Bone marrow (tissue), 2 donors: Measurements from ENCODE around the gene MFRP.

Source experiments
- DNase-seq, 2 donors: peaks; one replicate each; lab custom pipeline; 2025; lab: John Stamatoyannopoulos, UW

MFRP gene

DNA sequence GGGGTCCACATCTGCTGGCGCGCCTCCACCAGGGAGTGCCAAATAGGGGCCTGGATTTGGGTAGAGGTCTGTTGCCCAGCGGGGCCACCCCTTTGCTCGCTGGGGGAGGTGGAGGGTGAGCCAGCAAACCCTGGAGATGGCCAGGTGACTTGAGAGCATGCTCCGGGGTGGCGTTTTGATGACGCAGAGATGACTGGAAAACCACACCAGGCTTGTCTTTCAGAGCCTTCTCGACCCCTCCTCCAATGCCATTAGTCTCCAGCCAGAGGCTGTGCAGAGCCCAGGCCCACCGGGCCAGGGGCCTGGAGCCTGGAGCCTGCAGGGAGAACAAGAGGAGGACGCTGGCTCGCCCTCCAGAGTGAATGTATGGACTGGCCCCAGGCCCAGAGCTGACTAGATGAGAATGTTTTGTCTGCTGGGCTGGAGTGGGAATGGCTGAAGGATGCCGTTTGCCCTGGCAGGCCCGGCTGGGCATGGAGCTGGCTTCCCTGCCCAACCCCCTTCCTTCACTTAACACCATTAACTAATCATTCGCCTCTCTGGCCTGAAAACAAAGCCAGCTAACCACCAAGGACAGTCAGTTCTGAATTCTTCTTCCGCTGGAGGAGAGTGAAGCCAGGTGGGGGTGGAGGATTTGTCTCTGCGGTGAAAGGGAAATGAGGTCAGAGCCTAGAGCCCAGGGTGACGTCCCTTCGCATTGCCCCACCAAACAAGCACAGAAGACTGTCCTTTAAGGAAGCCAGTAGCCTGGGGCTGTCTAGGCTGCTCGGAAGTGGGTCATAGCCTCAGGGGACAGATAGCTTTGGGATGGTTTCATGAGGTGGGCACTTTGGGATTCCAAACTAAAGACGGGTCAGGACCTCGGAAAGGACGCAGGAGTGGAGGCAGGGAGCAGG, 28.0 kb downstream of the MFRP start:
- DNase-seq: no peak

DNA sequence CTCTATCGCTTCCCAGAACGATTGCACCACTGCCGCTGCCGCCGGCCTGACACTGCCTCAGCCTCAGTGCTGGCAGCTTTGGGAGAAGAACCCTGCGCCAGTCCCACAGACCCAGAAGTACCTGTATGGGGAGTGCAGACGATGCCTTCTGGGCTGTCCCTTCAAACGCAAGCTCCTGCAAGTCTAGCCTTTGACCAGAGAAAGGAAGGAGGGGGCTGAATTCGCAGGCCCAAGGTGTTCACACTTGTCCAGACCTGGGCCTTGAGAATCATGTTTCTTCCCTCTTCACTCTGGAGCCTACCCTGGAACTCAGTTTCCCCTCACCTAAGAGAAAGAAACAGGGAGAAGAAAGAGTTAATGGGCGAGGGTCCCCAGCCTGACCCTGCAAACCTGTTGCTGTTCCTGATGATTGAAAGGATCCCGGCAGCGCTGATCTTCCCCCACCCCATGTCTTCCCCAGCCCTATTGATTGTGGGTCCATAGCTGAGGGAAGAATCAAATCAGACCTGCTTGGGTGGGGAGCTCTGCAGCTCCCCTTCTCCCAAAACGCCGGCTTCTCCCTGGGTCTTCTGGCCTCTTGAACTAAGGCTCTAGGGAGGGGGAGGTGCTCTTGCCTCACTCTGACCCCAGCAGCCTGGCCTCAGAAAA, 28.8 kb downstream of the MFRP start:
- DNase-seq: no peak

DNA sequence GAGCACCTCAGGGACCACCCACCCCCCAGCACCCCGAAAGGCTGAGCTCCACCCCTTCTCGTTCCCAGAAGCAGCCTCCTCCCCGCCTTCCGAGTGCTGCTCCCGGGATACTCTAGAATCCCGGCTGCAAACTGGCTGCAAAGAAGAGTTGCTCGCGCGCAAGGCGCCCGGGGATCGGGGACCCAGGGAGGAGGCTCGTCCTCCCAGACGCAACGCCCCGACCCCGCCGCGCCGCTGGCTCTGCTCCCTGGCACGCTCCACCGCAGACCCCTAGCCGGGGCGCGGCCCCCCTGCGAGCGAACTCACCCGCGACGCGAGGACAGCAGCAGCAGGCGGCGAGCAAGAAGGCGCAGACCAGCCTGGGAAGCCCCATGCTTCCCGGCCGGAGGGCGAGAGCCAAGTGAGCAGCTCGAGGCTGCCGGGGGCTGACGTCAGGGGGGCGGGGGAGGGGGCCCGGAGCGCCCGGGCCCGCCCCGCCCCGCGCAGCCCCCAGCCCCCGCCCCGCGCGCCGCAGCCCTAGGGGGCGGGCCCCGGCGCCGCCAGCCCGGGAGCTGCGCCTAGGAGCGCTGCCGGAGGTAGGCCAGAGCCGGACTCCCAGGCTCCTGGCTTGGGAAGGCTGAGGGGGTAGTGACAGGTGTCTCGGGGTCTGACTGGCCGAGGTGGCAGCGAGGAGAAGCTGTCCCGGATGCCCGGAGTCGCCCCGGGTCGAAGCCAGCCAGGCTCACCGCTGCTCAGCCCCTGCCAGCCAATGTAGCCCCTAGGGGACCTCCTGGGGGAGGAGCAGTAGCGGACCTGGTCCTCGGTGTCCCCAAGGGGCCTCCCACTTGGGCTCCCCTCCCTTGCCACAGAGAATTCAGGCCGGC, 29.5 kb downstream of the MFRP start, which contains the start of gene MCAM:
Gene MCAM, minus strand, starts transcription at position 402 of the 863 bp plus-strand sequence. Its CDS starts 29 bp downstream, at position 373.
- DNase-seq: no peak

DNA sequence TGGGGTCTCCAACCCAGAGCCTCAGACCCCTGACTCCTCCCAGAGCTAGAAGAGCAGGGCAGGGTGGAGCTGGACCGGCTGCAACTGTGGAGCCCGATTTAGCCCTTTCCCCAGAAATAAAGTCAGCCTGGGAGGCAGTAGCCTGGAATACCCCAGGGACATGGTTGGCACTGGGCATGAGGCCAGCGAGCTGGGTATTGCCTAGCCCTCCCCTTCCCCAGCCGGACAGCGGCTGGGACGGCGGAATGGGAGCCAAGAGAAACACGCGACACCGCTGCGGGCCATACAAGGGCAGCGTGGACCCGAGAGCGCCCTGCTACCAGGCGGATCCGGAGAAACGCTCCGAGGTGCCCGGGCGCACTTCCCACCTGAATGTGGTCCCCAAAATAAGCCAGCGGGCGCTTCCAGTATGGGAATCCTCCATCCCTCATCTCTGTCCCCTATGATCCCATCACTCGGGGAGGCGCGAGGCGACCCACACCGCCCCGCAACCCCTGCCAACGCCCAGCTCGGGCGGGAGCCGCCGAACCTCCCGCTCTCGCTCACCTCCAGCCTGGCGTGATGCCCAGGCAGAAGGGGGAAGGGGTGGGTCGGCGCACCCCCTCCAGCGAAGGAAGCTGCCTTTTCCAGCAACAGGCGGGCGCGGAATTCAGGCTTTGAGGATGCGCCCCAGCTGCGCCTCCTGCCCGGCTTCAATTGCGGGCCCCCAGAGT, 30.3 kb downstream of the MFRP start:
- DNase-seq: no peak

DNA sequence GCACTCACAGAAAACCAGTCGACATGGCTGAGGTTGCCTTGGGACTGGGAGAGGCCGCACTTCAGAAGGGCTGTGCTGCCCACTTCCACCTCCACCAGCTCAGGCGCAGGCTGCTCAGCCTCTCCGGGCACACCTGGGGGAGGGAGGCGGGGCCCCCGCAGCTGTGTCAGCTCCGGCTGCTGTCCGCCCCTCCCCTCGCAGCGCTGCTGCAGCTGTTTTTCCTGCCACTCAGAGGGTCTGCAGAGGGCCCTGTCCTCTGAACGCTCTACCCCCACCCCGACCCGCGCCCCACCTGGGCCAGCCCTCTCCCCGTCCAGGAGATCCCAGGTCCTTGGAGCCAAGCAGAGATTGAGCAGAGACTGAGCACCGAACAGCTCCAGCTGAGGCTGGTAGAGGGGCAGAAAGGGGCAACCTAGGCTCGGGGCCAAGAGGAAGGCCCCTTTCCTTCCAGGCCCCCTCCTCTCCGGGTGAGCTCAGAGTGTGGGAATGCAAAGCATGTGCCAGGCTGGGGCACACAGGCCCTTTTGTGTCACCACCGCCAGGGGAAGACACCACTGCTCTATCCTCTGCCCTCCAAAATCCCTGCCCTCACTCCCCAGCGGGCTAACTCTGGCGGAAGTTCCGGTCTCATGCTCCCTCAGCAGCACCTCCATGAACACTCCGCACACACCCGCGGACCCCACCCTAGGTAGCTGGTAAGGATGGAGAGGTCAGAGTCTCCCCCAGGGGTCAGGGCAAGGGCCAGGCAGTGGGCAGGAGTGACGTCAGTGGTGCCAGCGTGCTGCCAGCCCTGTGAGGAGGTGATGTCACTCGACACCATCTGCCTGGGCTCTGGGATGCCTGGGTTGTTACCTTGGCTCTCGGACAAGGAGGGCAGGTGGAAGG, 31.1 kb downstream of the MFRP start:
- DNase-seq: peak in 1 of 2 donors; percentile 13

- DNase-seq: no peak
Observed at GRCh38 chr11:119314726-119315125, 31.8 kb downstream of the MFRP start.

DNA sequence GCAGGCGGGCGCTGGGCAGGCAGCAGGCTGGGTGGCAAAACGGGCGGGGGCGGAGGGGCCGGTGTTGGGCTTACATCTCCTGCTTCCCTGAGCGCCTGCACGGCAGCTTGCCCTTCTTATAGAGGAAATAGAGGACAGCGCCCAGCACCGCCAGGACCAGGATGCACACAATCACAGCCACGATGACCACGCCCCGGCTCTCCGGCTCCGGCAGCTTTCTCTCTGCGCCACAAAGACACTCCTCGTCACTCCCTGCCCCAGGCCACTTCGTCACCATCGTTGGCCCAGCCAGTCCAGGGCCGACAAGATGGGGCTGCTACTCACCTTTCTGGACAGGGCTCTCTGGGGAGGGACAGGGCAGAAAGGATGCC, 35.8 kb downstream of the MFRP start:
- no peak for DNase-seq

DNA sequence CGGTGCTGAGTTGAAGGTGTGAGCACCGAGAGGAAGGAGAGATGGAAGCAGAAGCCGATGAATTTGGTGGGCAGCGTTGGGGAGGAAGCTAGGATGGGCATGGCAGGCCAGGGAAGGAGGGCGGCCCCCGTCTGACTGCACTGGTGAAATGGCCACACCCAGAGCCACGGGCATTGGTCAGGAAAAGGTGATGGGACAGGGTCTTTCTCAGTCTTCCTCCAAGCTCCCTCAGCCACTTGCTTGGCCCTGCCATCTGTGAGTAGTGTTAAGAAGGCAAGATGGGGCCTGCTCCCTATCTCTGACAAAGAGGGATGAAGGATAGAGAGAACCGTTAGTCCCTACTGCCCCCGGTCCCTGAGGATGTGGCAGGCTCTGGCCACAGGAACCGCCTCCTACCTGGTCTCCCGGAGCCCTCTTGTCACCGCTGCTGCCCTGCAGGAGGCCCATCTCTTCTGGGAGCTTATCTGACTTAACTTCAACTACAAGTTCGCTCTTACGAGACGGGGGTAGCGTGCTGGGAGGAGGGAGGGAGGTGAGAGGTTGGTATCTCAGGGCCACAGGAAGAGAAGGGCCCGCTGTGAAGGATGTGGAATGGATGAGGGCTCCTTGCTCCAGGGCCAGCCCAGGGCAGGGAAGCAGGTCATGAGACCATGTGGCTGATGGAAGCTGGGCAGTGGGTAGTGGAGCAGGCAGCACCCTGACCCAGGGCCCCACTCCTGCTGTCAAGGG, 36.4 kb downstream of the MFRP start:
- no peak for DNase-seq

DNA sequence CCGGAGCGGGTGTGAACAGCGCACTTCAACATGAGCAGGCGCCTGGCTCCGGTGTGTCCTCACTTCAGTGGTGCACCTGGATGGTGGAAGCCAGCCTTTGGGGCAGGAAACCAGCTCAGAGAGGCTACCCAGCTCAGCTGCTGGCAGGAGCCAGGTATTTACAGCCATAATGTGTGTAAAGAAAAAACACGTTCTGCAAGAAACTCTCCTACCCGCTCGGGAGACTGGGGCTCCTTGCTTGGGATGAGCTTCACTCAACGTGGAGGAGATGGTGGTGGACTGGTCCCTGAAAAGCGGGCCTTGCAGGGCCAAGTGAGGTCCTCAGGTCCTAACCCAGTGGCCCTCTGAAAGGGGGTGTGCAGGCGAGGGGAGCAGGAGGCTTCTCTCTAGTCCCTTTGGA, 37.1 kb downstream of the MFRP start:
- no peak for DNase-seq

DNA sequence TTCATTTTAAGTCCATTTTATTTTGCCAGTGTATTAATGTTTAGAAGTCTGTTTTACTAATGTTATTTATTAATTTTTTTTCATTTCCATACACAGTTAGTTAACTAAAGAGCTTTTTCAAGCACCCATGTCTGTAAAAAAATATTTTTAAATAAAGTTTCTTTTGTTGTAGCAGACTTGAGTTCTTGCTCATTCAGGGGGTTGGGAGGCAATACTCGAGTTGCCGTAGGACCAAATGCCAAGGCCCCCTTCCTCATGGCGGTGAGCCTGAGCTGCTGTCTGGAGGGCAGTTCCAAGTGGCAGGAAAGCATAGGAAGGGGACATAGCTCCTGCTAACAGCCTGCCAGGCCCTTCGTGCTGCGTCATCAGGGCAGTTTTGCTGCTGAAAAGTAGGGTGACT, 38.5 kb downstream of the MFRP start:
- DNase-seq: no peak

DNA sequence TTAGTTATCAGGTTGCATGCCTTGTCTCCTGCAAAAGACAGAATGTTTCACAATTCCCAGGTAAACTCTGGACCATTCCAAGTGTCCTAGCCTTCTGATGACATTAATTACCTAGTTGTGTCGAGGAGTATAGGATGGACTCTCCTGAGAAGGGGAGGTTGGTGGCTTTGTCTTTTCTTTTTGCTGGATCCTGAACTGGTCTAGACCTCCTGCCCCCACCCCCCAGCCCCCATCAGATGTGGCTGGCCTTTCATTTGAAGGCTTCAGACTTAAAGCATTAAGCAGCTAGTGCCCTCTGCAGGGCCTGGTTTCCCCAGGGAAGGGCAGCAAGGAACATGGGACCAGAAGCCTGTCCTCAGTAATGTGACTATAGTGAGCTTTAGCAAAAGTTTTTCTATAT, 39.3 kb downstream of the MFRP start:
- DNase-seq: no peak

- DNase-seq: no peak
Observed at GRCh38 chr11:119306373-119306890, 40.1 kb downstream of the MFRP start.

- no peak for DNase-seq
Observed at GRCh38 chr11:119305556-119306372, 40.7 kb downstream of the MFRP start.

DNA sequence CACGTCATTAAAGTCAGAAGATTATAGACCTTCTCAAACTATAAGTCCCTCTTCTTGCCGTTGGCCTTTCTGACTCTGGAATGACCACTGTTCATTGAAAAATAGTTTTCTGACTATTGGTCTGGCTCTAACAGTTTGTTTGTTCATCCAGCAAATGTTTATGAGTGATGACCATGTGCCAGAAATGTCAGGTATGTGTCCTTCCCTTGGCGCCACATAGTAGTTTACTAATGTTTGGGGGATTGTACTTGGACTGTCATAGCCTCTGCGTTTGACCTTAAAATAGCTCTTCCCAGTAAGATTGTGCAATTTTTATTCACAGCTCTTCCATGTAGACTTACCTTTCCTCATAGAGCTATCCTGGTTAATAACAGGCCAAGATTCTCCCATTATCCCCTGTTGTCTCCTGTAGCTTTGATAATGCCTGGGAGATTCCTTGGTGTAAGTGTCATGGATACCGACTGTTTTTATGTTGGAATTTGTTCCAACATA, 43.2 kb downstream of the MFRP start:
- DNase-seq: no peak

GRCh38 chr11:119300198-119300964, 46.1 kb downstream of the MFRP start:
- DNase-seq: no peak

- no peak for DNase-seq
Observed at GRCh38 chr11:119299416-119299815, 47.1 kb downstream of the MFRP start.

GRCh38 chr11:119298726-119299125, 47.8 kb downstream of the MFRP start:
- DNase-seq: no peak

GRCh38 chr11:119297938-119298337, 48.6 kb downstream of the MFRP start:
- no peak for DNase-seq
